Endothelial cell (in vitro differentiated cells): ENCODE results near the gene MXRA8. TPM values are rescaled to one million over a fixed set of nuclear protein-coding genes. Genes with fewer than 3 reads are reported as not detected.

Experiments used
- DNase-seq: peaks from one replicate; pipeline ENCODE4 v3.0.0; 2021; ENCODE audit warnings: low spot score
- H3K27ac Mint-ChIP-seq: one replicate; pipeline ENCODE4 v1.8.0; 2021; ENCODE audit warnings: mixed read lengths, inconsistent platforms; ENCODE audit not compliant: unreplicated experiment
- H3K27me3 Mint-ChIP-seq: one replicate; pipeline ENCODE4 v1.8.0; 2021; ENCODE audit warnings: mild to moderate bottlenecking, moderate library complexity, mixed read lengths, inconsistent platforms; ENCODE audit not compliant: unreplicated experiment
- H3K36me3 Mint-ChIP-seq: one replicate; pipeline ENCODE4 v1.8.0; 2021; ENCODE audit warnings: mild to moderate bottlenecking, low read depth, mixed read lengths, inconsistent platforms; ENCODE audit not compliant: unreplicated experiment
- H3K4me1 Mint-ChIP-seq: one replicate; pipeline ENCODE4 v1.8.0; 2021; ENCODE audit warnings: mild to moderate bottlenecking, mixed read lengths, inconsistent platforms; ENCODE audit not compliant: unreplicated experiment
- H3K4me3 Mint-ChIP-seq: one replicate; pipeline ENCODE4 v1.8.0; 2021; ENCODE audit warnings: mild to moderate bottlenecking, mixed read lengths, inconsistent platforms; ENCODE audit not compliant: unreplicated experiment
- H3K9me3 Mint-ChIP-seq: one replicate; pipeline ENCODE4 v1.8.0; 2021; ENCODE audit warnings: mixed read lengths, inconsistent platforms; ENCODE audit not compliant: unreplicated experiment
- CTCF ChIP-seq: fragments of 200-600 bp; sonication (generic); IDR thresholded peaks from one replicate; pipeline ENCODE4 v1.5.0; 2021; ENCODE audit warnings: antibody characterized with exemption; ENCODE audit not compliant: unreplicated experiment
- total RNA-seq: library from RNA; stranded (reverse); fragmentation: NEBNext Ultra II Directional; extraction: Animal tissue kit (Norgen Biotek cat#: 25700); gene quantifications from one replicate; pipeline ENCODE4 v1.2.1, GENCODE V29; 2021; ENCODE audit not compliant: unreplicated experiment

The MXRA8 gene
- total RNA-seq, 1 donor from 2014 or later = 0.64 TPM

GRCh38 chr1:1322418-1322817 lies 35.9 kb downstream of the MXRA8 start:
- Mint-ChIP-seq H3K27ac (no peak overlapping the region), H3K4me3 (peak overlapping the region; percentile 56), H3K36me3 (peaks cover 11% of the 10 kb centered on the region), H3K27me3 (peaks cover 12% of the 10 kb centered on the region), H3K9me3 (no peaks in the 10 kb centered on the region), H3K4me1 (peaks cover 17% of the 10 kb centered on the region)
- no peak for DNase-seq
- no peak for TF ChIP-seq CTCF

GRCh38 chr1:1321477-1321876 lies 36.9 kb downstream of the MXRA8 start:
- Mint-ChIP-seq H3K4me1 (peaks cover 19% of the 10 kb centered on the region), H3K4me3 (no peak overlapping the region), H3K27ac (no peak overlapping the region), H3K36me3 (peaks cover 14% of the 10 kb centered on the region), H3K27me3 (peaks cover 12% of the 10 kb centered on the region), H3K9me3 (no peaks in the 10 kb centered on the region)
- no peak for DNase-seq
- TF ChIP-seq CTCF = no peak

GRCh38 chr1:1320666-1321448 lies 37.5 kb downstream of the MXRA8 start:
- peaks cover 14% of the 10 kb centered on the region for H3K36me3 Mint-ChIP-seq
- H3K27me3 Mint-ChIP-seq = peaks cover 8% of the 10 kb centered on the region
- no peak overlapping the region for H3K27ac Mint-ChIP-seq
- TF ChIP-seq CTCF = no peak
- H3K4me1 Mint-ChIP-seq = peaks cover 15% of the 10 kb centered on the region
- DNase-seq = no peak
- H3K9me3 Mint-ChIP-seq = no peaks in the 10 kb centered on the region
- H3K4me3 Mint-ChIP-seq = no peak overlapping the region

GRCh38 chr1:1319646-1319941 lies 38.8 kb downstream of the MXRA8 start:
- Mint-ChIP-seq H3K27me3 (peaks cover 8% of the 10 kb centered on the region), H3K4me1 (peaks cover 15% of the 10 kb centered on the region), H3K9me3 (no peaks in the 10 kb centered on the region), H3K36me3 (peaks cover 14% of the 10 kb centered on the region), H3K4me3 (no peak overlapping the region), H3K27ac (no peak overlapping the region)
- TF ChIP-seq CTCF = no peak
- DNase-seq = no peak

- H3K9me3 Mint-ChIP-seq = no peaks in the 10 kb centered on the region
- no peak overlapping the region for H3K4me3 Mint-ChIP-seq
- H3K27me3 Mint-ChIP-seq = peaks cover 8% of the 10 kb centered on the region
- no peak for DNase-seq
- H3K27ac Mint-ChIP-seq = no peak overlapping the region
- TF ChIP-seq CTCF = no peak
- peaks cover 14% of the 10 kb centered on the region for H3K36me3 Mint-ChIP-seq
- H3K4me1 Mint-ChIP-seq = peaks cover 15% of the 10 kb centered on the region
Measured at GRCh38 chr1:1318777-1319645, 39.3 kb downstream of the MXRA8 start.
